ENCODE results near the gene PALLD.

GRCh38 chr4:168580228-168580627, 83.4 kb downstream of the PALLD start:
- no peak for TF ChIP-seq CTCF (IDR thresholded peaks at IDR 0.05)
- no peak for TF ChIP-seq POLR2A (IDR thresholded peaks at IDR 0.05)

All from esophagus squamous epithelium (tissue), 4 donors.